Stimulated activated CD8-positive, alpha-beta memory T cell treated with anti-CD3 and anti-CD28 coated beads, Interleukin-7, amount 100 ng/mL, for 48 hours (primary cell): ENCODE data around the gene NDE1.
A peak's percentile ranks its signal among the peaks of the same experiment; 100 is the strongest.
"Not testable (repeated sequence)": the region's sequence is repeated elsewhere in the genome, so short reads cannot be mapped to it uniquely, and the experiment has no call there.

Experiments used
- DNase-seq, 2 donors: peaks; one replicate each; pipeline ENCODE4 v3.0.0-alpha.2; 2020; ENCODE audit warnings: low read depth in 1 of 2; ENCODE audit errors: extremely low read depth in 1 of 2

The NDE1 gene, protein sequence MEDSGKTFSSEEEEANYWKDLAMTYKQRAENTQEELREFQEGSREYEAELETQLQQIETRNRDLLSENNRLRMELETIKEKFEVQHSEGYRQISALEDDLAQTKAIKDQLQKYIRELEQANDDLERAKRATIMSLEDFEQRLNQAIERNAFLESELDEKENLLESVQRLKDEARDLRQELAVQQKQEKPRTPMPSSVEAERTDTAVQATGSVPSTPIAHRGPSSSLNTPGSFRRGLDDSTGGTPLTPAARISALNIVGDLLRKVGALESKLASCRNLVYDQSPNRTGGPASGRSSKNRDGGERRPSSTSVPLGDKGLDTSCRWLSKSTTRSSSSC

DNA sequence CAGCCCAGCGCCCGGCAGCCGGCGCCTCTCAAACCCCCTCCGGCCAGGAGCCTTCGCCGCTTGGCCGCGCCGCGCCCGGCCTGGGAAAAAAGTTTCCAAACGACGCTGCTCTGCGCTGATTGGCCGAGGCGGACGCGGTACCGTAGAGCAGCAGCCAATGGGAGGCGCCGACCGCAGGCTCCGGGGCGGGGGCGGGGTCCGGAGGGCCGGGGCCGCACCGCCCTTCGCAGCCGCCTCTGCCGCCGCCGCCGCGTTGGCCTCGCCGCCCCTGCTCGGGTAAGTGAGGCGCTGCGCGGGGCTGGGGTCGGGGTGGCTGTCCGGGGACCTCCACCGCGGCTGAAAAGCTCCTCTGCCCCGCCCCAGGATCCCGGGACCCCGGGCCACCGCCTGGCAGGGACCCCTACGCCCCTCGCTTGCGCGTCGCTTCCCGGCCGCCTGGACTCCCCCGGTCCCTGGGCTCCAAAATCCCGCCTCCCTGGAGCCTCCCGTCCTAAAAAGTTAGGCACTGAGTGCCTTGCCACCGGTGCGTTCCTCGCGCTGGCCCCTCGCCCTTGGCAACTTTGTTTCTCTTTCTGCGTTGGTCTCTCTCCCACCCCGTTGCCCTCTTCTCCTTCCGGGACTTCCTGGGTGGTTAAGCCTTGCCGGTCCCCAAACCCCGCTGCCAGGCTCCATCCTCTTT is at the start of gene NDE1:
TSS of gene NDE1 (plus strand) at position 227 of the 679 bp plus-strand sequence. CDS start 14,534 bp downstream, outside the sequence.
- peak; percentile 71 to 81 for DNase-seq

DNA sequence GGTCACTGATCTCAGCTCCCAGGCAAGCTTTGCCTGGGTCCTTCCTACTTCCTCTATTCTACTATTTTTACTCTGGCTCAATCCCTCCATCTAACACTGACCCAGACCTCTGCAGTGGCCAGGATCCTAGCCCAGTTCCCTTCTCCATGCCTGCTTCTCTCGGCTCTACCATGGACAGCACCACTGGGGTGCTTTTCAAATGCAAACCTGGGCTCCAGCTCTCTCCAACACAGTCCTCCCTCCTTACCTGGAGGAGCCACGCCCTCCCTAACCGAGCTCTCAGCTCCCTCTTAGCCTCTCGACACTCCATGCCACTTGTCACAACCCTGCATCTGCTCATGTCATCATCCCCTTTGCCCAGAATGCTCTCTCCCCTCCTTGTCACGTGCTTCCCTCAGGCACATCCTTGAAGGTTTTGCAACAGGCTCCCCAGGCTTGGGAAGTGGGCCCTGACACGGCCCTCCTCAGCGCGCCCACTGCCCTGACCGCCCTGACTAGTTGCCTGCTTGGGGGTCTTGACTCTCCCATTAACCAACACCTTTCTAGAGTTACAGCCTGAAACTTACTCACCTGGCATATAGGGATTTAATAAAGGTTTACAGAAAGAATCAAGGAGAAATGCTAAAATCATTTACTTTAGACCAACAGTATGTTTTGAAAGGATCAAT is 48.7 kb upstream of the NDE1 start:
- no peak for DNase-seq

DNA sequence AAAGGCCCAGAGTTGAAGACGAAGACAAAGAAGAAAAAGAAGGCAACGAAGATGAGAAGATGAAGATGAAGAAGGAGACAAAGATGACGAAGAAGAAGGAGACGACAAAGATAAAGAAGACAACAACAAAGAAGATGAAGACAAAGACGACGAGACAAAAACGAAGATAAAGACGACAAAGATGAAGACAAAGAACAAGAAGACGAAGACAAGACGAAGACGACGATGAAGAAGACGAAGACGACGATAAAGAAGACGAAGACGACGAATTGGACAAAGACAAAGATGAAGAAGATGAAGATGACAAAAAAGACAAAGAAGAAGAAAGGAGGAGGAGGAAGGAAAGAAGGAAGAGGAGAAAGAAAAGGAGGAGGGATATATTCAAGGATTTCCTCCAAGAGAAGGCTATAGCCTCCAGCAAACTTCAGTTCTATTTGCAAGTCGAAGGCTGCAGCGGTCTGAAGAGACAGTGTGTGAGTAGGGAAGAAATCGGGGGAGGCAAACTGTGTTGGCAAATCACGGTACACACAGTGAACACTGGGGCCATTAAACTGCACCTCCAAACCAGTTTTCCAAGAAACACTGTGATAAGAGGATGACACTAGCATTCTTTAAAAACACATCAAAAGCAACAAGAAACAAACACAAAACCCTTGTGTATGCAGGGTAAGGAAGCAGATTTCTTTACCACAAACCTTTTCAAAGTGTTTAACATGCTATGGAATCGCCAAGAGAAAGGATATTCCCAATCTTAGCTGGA is 47.6 kb upstream of the NDE1 start:
- no peak for DNase-seq

DNA sequence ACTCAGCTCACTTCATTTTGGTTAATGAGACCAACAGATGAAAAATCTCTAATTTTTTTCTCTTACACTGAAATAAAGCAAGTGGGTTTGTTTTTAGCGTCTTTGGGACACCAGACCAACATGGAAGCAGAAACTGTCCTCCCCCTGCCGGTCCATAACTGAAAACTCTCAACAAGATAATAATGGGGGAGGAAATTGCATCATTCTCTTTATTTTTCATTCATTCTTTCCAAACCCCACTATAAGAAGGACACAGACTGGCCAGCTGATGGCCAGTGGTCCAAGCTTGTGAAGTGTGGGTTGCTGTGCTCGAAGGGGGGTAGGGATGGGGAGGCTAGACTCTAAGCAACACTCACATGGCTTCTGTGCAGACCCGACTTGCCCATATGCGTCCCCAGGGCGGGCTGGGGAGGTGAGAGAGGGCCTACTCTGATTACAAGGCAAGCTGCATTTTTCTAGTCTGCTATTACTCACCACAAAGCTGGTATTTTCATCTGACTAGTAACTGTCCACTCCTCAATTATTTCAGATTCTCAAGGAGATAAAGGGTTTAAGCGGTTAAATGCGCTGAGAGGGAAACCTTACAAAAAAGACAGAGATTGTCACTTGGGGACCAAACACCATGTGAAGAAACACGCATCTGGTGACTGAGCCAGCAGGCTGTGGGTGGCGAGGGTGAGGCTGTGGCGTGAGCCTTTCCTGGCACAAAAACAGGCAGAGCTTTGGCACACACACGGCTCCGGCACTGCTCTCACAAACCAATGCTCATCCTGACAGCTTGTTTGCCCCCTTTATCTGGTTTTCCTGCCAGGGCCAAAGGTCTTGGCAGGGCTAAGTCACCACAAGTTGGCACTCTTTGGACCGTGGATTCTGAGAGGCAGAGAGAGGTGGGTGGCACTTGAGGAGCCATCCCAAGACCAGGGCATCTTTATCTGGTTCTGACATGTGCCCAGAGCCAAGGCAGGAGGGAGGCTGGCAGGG is 45.3 kb upstream of the NDE1 start:
- no peak for DNase-seq

DNA sequence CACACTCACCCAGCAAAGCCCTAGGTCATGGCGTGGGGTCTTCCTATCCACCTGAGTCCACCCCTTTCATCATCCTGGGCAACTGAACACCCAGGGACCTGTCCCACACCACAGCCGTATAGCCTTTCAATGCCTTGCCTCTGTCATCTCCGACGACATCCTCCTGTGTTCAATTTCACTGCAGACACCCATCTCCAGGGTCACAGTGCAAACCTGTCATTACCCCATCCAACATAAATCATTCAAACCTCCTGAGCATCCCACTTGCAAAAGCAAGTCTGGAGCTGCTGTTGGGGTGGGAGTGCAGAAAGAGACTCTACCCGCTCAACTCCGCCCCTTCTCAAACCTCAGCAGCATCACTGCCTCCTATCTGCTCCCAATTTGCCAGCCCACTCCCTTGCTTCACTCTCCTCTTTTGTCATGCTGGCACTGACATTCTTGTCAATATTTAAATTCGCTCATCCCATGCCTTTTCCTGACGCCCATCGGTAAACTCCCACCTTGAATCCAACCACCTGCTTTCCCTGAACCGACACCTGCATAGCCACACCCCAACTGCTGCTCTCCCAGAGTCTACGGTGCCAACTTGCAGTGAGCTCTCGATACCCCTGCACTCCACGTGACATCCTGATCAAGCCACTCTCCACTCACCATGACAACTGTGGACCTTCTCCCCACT is 44.1 kb upstream of the NDE1 start:
- DNase-seq = no peak

DNA sequence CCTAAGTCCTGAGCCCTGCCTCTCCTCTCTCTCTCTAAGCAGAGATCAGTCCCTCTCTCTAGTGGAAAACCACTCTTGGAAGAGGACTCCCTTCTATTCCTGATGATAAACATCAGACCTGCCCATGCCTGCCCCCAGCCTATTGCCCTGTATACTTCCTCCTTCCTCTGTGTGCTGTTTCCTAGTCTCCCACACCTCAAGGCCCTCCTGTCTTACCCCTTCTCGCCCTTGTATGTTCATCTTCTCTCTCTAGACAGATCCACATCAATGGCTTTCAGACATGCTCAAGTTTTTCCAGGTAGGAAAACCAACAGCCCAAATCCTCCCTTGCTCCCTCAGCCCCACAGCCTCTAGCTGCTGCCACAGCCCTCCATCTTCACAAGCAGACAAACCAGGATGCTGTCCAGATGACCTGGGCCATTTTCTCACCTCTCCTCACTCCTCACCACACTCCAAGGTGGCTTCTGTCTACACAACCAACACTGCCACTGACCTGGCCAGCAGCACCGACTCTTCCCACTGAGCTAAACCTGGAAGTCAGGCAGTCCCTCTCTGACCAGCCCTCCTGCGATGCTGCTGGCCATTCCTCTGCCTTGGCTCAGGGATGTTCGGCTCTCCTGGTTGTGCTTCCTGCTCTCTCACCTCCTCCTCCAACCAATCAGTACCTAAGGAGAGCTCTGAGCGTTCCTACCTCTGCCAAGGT is 43.4 kb upstream of the NDE1 start:
- no peak for DNase-seq

DNA sequence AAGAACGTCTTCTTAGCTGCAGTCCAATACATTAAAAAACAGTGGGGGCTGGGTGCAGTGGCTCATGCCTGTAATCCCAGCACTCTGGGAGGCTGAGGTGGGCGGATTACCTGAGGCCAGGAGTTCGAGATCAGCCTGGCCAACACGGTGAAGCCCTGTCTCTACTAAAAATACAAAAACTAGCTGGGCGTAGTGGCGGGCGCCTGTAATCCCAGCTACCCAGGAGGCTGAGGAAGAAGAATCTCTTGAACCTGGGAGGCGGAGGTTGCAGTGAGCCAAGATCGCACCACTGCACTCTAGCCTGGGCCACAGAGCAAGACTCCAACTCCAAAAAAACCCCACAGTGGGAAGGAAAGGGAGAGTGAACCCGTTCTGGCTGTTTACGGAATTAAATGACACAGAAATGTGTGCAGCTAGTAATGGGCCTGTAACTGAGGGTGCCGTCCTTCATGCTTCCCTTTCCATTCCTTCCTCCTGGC is 42.8 kb upstream of the NDE1 start:
- not testable (repeated sequence) for DNase-seq

DNA sequence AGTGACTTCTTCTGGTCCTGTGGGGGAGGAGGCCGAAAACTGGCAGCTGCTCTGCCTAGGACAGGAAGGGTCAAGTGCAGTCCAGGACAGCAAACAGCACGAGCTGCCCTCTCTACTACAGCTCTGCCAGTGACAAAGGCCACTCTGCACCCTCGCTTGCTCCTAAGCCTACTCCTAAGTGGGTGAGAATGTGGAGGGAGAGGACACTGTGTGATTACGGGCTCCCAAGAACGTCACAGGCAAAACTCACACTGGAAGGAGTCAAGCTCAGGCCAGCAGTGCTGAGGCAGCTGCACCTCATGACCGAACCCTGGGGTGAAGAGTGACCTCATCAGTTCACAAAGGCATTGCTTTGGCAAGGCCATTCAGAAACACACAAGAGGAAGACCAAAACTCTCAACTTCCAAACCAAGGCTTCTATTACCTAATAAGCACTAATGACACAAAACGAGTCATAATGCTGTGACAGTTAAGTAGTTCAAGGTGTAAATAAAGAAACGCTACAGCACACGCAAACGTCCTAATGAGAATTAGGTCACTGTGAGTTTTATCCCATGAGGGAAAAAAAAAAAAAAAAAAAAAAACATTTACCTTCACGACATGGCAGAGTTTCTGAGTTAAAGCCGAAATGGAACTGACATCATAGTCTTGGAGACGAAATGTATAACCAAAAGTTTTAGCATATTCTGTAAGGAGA is 42.2 kb upstream of the NDE1 start:
- DNase-seq = no peak

DNA sequence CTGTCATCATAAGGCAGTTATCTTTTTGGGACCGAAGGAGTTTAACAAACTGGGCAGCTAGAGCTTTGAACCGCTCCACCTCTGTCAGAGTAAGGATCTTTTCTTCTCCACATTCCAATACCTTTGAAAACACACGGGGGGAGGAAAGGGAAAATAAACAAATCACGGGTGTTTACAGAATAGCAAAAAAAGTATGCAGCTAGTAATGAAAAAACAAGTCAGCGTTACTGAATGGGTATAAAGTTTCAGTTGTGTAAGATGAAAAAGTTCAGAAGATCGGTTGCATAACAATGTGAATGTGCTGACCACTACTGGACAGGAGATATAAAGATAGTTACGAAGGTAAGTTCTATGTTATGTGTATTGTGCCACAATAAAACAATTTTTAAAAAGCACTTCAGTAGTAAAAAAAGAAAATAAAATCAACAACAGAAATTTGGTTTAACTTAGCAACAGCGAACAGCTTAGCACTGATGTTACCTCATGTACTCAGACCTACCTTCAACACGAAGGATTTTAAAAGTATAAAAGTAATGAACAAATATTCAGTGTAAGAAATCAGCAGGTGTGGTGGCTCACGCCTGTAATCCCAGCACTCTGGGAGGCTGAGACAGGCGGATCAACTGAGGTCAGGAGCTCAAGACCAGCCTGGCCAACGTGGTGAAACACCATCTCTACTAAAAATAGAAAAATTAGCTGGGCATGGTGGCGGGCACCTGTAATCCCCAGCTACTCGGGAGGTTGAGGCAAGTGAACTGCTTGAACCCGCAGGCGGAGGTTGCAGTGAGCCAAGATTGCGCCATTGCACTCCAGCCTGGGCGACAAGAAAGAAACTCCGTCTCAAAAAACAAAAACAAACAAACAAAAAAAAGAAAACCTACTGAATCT is 41.4 kb upstream of the NDE1 start:
- no peak for DNase-seq

DNA sequence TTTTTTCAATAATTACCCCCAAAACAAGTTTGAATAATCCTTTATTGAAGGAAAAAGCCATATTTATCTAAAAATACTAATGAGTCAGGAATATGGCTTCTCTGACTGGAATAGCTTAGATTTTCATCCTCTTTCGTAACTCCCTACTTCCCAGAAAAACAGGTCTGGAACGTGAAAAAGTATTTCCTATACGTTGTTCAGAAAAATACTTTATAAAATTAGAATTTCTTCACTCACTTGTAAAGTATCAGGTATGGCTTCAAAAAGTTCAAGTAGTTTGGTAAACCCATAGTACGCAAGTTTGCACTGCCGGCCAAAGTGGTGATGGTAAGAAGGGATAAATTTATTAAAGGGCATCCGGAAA is 40.8 kb upstream of the NDE1 start:
- DNase-seq = no peak

DNA sequence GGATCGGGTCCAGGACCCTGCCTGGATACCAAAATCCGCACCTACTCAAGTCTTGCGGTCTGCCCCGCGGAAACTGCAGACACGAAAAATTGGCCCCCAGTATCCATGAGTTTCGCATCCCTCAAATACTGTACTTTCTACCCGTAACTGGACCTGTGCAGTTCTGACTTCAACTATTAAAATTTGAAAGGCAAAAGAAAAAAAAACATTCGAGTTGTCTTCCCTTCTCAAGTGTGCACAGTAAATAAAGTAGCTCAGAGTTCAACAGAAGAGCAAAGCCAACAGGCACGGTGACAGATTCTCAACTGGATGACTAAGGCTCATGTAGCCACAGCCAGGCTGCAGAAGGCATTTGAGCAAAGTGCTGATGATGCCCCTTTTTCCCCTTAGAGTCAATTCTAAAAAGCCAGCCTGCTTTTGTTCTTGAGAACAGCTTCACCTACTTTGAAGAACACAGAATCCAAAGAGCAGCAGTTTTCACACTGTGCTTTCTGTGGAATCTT is 39.6 kb upstream of the NDE1 start:
- DNase-seq = peak in 1 of 2 donors; percentile 18

DNA sequence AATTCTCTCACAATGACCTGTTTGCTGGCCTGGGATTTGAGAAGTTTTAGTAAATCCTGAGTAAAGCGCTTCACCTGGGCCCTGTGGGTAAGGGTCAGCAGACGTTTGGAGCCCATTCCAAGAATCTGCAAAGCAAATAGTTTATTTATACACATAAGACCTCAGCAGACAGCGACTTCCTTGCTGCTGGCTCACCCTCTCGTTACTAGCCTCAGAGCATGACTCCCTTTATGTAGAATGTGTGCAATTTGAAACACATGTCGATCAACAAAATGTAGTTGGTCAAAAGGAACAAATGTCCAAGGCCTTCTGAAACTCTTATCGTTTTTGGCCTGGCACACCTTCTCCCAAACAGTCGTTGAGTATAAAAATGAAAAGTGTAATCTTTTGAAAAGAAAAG is 38.4 kb upstream of the NDE1 start:
- DNase-seq = no peak

DNA sequence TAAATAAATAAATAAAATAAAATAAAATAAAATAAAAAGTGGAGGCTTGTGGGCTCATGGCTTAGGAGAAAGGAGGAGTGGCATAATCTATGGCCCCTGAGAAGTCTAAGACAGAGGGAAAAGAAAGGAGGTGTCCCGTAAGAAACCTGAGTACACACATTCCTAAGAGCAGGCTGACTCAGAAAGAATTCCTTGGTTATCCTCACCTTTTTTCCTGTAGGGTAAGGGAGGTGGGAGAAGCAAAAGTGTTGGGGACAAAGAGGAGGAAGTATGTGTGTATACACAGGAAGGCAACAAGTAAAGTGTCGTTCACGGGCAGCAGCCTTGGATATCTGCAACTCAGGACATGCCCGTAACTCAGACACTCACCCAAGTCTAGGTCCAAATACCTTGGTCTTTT is 36.4 kb upstream of the NDE1 start:
- DNase-seq = no peak

DNA sequence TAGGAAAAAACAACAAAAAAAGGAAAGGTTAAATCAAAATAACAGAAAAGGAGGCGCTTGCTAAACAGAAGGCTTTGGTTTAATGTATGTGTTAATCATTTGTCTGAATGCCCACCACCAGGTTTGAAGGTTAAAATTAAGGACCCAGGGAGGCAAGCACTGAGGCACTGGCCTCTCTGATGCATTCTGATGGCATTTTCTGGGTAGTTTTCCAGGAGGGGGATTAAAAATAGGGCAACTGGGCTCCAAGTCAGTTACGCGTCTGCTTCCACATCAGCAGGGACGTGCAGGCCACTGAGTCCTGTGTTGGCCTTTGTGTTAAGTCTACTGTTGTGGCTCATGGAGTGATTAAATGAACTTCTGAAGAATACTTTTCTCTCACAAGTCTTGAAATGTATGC is 34.0 kb upstream of the NDE1 start:
- DNase-seq = no peak

DNA sequence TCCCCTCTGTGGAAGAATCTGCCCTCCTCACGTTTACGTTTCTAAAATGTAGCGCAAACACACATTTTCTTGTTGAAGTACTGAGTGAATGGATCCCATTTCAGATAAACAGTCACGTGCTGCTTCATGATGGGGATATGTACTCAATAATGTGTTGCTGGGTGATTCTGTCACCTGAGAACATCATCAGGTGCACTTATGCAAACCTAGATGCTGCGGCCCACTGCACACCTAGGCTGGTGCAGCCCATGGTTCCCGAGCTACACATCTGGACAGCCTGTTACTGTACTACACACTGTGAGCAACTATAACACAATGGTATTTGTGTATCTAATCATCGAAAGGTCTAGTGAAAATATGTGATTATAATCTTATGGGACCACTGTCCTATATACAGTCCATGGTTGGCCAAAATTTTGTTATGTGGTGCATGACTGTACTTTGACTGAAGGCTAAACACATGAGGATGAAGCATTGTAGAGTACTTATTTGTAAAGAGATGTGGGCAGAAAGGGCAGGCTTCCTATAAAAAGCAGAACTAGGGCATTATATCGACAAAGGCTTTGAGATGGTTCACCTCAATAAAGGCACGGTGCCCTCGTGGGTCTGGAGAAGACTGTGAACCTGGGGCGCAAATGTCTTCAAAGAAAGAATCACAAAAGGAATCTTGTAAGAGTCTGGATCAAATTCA is 33.4 kb upstream of the NDE1 start:
- no peak for DNase-seq

DNA sequence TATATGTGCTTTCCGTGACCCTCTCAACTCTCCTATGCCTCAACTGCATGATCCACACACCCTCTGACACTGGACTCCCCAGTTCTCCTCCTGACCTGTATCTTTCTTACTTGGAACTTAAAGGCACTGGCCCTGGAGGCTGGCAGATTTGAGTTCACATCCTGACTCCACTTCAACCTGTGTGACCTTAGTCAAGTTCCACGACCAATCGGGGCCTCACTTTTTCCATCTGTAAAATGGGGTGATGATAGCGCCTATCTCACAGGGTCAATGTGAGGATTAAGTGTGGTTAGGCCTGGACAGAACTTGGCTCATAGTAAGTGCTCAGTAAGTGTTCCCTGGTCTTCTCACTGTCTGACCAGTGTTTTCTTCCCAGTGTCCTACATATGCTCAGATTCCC is 32.1 kb upstream of the NDE1 start:
- no peak for DNase-seq
